H1 (cell line): ENCODE results near the gene PLCB4. TPM values are rescaled to one million over a fixed set of nuclear protein-coding genes. Genes with fewer than 3 reads are reported as not detected.

Experiments
- CHD7 ChIP-seq: fragments of 300-600 bp; sonication (generic); IDR thresholded peaks from 2 replicates; pipeline ENCODE4 v1.7.1; 2012; ENCODE audit warnings: low read length, moderate library complexity, mild to moderate bottlenecking, inconsistent platforms; ENCODE audit not compliant: insufficient replicate concordance
- polyA plus RNA-seq, 7 experiments: library from polyadenylated mRNA; depleted of rRNA in 3 of 7; stranded (reverse) in 5 of 7; unstranded in 2 of 7; fragments of >200 nt in 5 of 7; fragments of 200-250 nt in 2 of 7; gene quantifications; 1 replicate in 5 of 7; 2 replicates in 1 of 7; 4 replicates in 1 of 7; pipeline versions ENCODE4 v1.2.1 to v1.2.3, GENCODE V29; 2011 to 2013; ENCODE audit warnings: missing spikeins in 2 of 7, mixed read lengths in 2 of 7
- total RNA-seq: library from RNA; stranded (reverse); fragmentation: NEBNext Ultra II Directional; extraction: Animal tissue kit (Norgen Biotek cat#: 25700); gene quantifications from 2 replicates; pipeline ENCODE4 v1.2.1, GENCODE V29; 2021

PLCB4 gene
- total and polyA plus RNA-seq, 2 of the 8 experiments (the other 6 are each of a cell fraction or from before 2014, with no cell fraction given) = 3.2 to 14.1 TPM

- no peak for TF ChIP-seq CHD7
- TF ChIP-seq, all 59 proteins: peak for 0
Observed at GRCh38 chr20:9496155-9496554, 427.3 kb downstream of the PLCB4 start (continued).
